Transverse colon (tissue), 4 donors: ENCODE measurements around the gene DKC1.

Experiments
- EP300 ChIP-seq: sonication (generic); formaldehyde crosslinking; IDR thresholded peaks from one replicate; pipeline ENCODE4 v1.6.1; 2017; ENCODE audit warnings: antibody characterized with exemption, low read depth
- POLR2A ChIP-seq: fragments of 450-650 bp; IDR thresholded peaks from one replicate; pipeline ENCODE4 v1.6.1; 2016; ENCODE audit warnings: antibody characterized with exemption, mild to moderate bottlenecking, moderate library complexity
- POLR2AphosphoS5 ChIP-seq, 3 donors: sonication (generic); formaldehyde crosslinking; IDR thresholded peaks; one replicate each; pipeline ENCODE4 v1.6.1; 2016; ENCODE audit warnings: antibody characterized with exemption in 3 of 3
- TF ChIP-seq, protein P1 (sequence below), 5 experiments: fragments of 200-600 bp in 3 of 5; fragments of 450-650 bp in 2 of 5; sonication (generic) in 3 of 5; IDR thresholded peaks; 1 replicate in 2 of 5; 2 replicates in 3 of 5; pipeline ENCODE4 v1.5.1; 2016 to 2017; ENCODE audit warnings: antibody characterized with exemption in 5 of 5, inconsistent platforms in 3 of 5, mild to moderate bottlenecking in 2 of 5, moderate library complexity in 1 of 5

- TF ChIP-seq POLR2AphosphoS5 (IDR thresholded peaks at IDR 0.05) (no peak), EP300 (no peak), POLR2A (no peak)
- TF ChIP-seq, protein P1, sequence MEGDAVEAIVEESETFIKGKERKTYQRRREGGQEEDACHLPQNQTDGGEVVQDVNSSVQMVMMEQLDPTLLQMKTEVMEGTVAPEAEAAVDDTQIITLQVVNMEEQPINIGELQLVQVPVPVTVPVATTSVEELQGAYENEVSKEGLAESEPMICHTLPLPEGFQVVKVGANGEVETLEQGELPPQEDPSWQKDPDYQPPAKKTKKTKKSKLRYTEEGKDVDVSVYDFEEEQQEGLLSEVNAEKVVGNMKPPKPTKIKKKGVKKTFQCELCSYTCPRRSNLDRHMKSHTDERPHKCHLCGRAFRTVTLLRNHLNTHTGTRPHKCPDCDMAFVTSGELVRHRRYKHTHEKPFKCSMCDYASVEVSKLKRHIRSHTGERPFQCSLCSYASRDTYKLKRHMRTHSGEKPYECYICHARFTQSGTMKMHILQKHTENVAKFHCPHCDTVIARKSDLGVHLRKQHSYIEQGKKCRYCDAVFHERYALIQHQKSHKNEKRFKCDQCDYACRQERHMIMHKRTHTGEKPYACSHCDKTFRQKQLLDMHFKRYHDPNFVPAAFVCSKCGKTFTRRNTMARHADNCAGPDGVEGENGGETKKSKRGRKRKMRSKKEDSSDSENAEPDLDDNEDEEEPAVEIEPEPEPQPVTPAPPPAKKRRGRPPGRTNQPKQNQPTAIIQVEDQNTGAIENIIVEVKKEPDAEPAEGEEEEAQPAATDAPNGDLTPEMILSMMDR (IDR thresholded peaks at IDR 0.05), result no peak
These were observed 44.8 kb upstream of the DKC1 start for GRCh38 chrX:154717824-154718223.
